Nephron (organoid): ENCODE results near the gene MCUB.

ENCODE experiments used
- H3K27ac Mint-ChIP-seq, 3 experiments: 2 replicates each; pipeline ENCODE4 v1.8.0; 2020; ENCODE audit warnings: mixed read lengths in 3 of 3, mild to moderate bottlenecking in 2 of 3, moderate library complexity in 1 of 3
- H3K27me3 Mint-ChIP-seq: 2 replicates; pipeline ENCODE4 v1.8.0; 2021; ENCODE audit warnings: low read depth, mild to moderate bottlenecking, moderate library complexity, mixed read lengths
- H3K36me3 Mint-ChIP-seq: 2 replicates; pipeline ENCODE4 v1.8.0; 2020; ENCODE audit warnings: low read depth, mixed read lengths
- H3K4me1 Mint-ChIP-seq: 2 replicates; pipeline ENCODE4 v1.8.0; 2020; ENCODE audit warnings: mixed read lengths
- H3K4me3 Mint-ChIP-seq, 3 experiments: 2 replicates each; pipeline ENCODE4 v1.8.0; 2020; ENCODE audit warnings: mild to moderate bottlenecking in 3 of 3, mixed read lengths in 3 of 3, moderate library complexity in 2 of 3
- H3K9me3 Mint-ChIP-seq: 2 replicates; pipeline ENCODE4 v1.8.0; 2020; ENCODE audit warnings: mixed read lengths
- CTCF ChIP-seq, 3 experiments: fragments of 200-600 bp; sonication (generic); IDR thresholded peaks; one replicate each; pipeline ENCODE4 v1.5.0; 2021; ENCODE audit warnings: antibody characterized with exemption in 3 of 3; ENCODE audit not compliant: unreplicated experiment in 3 of 3

Gene MCUB

GRCh38 chr4:109682875-109683274 is 122.8 kb downstream of the MCUB start:
- no peaks in the 10 kb centered on the region for H3K4me1 Mint-ChIP-seq
- no peaks in the 10 kb centered on the region for H3K27me3 Mint-ChIP-seq
- peaks cover 20% of the 10 kb centered on the region for H3K9me3 Mint-ChIP-seq
- H3K27ac Mint-ChIP-seq: no peak overlapping the region
- peaks cover 67% of the 10 kb centered on the region for H3K36me3 Mint-ChIP-seq
- H3K4me3 Mint-ChIP-seq: no peak overlapping the region
- no peak for TF ChIP-seq CTCF (IDR thresholded peaks at IDR 0.05; ENCODE audit: unreplicated experiment in 3 of 3)

GRCh38 chr4:109683621-109684253 is 123.7 kb downstream of the MCUB start:
- H3K4me1 Mint-ChIP-seq: no peaks in the 10 kb centered on the region
- peaks cover 72% of the 10 kb centered on the region for H3K36me3 Mint-ChIP-seq
- H3K4me3 Mint-ChIP-seq: no peak overlapping the region
- no peaks in the 10 kb centered on the region for H3K27me3 Mint-ChIP-seq
- peaks cover 20% of the 10 kb centered on the region for H3K9me3 Mint-ChIP-seq
- H3K27ac Mint-ChIP-seq: no peak overlapping the region
- no peak for TF ChIP-seq CTCF (IDR thresholded peaks at IDR 0.05; ENCODE audit: unreplicated experiment in 3 of 3)

DNA sequence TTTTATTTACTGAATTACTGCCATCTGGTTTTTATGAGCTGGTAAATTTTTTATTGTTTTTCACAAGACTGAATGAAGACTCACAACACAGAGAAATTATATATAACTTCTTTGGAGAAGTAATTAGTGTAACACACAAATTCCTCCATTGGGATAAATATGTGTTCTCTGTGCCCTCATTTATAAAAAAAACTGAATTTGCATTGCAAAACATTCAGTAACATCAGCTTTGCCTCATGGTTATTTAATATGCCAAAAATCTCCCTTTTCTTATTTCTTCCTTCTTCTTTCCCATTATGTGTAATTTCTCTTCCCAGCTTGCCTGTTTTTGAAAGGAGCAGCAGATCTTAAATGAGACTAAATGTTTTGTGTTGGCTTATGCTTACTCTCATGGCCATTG is 124.7 kb downstream of the MCUB start:
- H3K36me3 Mint-ChIP-seq: peaks cover 74% of the 10 kb centered on the region
- TF ChIP-seq CTCF (IDR thresholded peaks at IDR 0.05; ENCODE audit: unreplicated experiment in 3 of 3): no peak
- peak overlapping the region in 2 of 3 experiments; percentile 2 to 4 for H3K27ac Mint-ChIP-seq
- H3K4me3 Mint-ChIP-seq: no peak overlapping the region
- H3K9me3 Mint-ChIP-seq: peaks cover 15% of the 10 kb centered on the region
- H3K27me3 Mint-ChIP-seq: no peaks in the 10 kb centered on the region
- H3K4me1 Mint-ChIP-seq: no peaks in the 10 kb centered on the region

DNA sequence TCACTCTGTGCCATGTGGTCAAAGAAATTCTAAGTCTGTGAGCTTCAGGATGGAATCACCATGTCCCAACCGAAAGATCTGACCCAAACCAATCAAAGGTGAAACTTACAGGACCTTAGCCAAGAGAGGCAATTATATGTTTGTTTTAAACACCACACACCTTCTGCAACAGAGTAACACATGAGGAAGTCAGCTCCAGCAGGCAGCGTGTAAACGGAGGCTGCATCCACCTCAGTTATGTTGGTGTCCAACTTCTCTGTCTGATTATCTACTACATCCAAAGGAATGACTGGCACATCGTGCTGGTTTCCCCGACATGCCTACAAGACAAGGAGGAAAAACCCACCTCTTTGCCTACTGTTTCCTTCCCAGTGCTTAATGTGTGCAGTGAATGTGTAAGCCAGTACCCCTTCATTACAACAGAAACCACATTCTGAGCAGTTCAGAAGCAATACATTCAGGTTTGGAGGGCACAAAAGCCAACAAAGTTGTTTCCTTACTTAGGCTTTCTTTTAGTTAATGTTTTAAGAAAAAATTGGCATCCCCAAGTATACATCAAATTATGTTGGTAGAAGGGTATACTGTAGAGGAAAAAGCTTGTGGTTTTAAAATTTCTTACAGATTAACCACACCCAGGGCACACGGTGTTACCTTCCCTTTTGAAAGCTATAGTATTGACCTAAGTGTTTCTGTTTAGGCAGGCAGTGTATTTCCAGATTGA is 130.8 kb downstream of the MCUB start:
- Mint-ChIP-seq H3K4me1 (no peaks in the 10 kb centered on the region), H3K27ac (no peak overlapping the region), H3K9me3 (no peaks in the 10 kb centered on the region), H3K27me3 (no peaks in the 10 kb centered on the region), H3K36me3 (peaks cover 76% of the 10 kb centered on the region), H3K4me3 (no peak overlapping the region)
- TF ChIP-seq CTCF (IDR thresholded peaks at IDR 0.05; ENCODE audit: unreplicated experiment in 3 of 3): no peak

DNA sequence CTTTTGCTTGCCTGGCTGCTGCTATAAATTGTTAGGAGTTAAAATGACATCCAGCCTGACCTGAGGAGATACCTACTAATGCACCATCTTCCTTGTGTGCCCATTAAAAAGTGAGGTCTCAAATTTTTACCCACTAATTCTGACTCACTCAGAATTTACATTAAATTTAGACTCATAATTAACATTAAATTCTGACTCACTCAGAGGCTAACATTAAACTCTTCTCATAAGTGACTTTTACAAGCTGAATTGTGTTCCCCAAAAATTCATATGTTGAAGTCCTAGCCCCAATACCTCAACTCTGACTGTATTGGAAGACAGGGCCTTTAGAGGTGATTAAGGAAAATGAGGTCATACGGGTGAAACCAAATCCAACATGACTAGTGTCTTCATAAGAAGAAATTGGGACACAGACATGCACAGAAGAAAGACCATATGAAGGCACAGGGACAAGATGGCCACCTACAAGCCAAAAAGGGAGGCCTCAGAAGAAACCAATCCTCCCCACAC is 131.4 kb downstream of the MCUB start:
- Mint-ChIP-seq H3K27me3 (no peaks in the 10 kb centered on the region), H3K36me3 (peaks cover 81% of the 10 kb centered on the region), H3K4me1 (no peaks in the 10 kb centered on the region), H3K27ac (no peak overlapping the region), H3K9me3 (no peaks in the 10 kb centered on the region), H3K4me3 (no peak overlapping the region)
- no peak for TF ChIP-seq CTCF (IDR thresholded peaks at IDR 0.05; ENCODE audit: unreplicated experiment in 3 of 3)
